HG03342 (cell line): ENCODE data around the gene CHCHD6.
A peak's percentile ranks its signal among the peaks of the same experiment; 100 is the strongest.

Experiments
- ATAC-seq: cut with Tn5 transposase; IDR thresholded peaks from one replicate; pipeline ENCODE4 v1.9.1; 2021; ENCODE audit warnings: mild to moderate bottlenecking, moderate library complexity; ENCODE audit not compliant: unreplicated experiment

CHCHD6 gene

DNA sequence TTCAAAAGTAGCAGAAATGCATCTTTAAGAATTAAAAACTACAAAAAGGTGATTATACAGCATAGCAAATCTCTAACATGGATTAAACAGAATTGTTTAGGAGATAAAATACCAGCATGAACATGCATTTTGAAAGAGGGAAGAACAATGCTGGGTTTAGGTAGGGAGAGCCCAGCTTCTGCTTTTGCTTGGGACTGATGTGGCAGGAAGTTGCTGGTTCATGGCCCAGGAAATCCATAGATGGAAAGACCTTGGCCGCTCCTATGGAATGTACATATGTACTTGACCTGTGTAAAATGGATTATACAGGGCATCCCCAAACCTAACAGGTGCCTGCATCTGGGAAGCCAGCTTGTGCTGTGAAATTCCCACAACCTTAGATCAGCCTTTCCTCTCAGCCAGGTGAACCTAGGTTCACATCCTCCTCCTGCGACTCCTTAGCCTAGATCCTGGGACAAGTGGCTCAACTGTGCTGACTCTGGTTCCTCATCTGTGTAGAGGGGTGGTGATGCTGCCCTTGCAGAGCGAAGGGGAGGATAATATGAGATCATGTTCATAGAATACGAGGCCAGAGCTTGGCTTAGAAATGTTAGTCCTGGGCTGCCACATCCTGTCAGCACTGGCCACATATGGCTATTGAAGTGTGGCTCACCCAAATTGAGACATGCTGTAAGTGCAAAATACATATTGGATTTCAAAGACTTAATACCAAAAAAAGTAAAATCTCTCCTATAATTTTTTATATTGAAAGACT, 231.9 kb downstream of the CHCHD6 start:
- ATAC-seq, result no peak

GRCh38 chr3:126936853-126937425, 232.9 kb downstream of the CHCHD6 start:
- no peak for ATAC-seq

- ATAC-seq, result no peak
Measured at GRCh38 chr3:126937533-126937932, 233.5 kb downstream of the CHCHD6 start.

- no peak for ATAC-seq
Measured at GRCh38 chr3:126937973-126938372, 233.9 kb downstream of the CHCHD6 start.

GRCh38 chr3:126938520-126939337, 234.7 kb downstream of the CHCHD6 start:
- ATAC-seq, result no peak

- ATAC-seq, result no peak
Measured at GRCh38 chr3:126939338-126939718, 235.3 kb downstream of the CHCHD6 start.

- ATAC-seq, result no peak
Measured at GRCh38 chr3:126939733-126940132, 235.7 kb downstream of the CHCHD6 start.

- ATAC-seq, result no peak
Measured at GRCh38 chr3:126941721-126942270, 237.8 kb downstream of the CHCHD6 start.

DNA sequence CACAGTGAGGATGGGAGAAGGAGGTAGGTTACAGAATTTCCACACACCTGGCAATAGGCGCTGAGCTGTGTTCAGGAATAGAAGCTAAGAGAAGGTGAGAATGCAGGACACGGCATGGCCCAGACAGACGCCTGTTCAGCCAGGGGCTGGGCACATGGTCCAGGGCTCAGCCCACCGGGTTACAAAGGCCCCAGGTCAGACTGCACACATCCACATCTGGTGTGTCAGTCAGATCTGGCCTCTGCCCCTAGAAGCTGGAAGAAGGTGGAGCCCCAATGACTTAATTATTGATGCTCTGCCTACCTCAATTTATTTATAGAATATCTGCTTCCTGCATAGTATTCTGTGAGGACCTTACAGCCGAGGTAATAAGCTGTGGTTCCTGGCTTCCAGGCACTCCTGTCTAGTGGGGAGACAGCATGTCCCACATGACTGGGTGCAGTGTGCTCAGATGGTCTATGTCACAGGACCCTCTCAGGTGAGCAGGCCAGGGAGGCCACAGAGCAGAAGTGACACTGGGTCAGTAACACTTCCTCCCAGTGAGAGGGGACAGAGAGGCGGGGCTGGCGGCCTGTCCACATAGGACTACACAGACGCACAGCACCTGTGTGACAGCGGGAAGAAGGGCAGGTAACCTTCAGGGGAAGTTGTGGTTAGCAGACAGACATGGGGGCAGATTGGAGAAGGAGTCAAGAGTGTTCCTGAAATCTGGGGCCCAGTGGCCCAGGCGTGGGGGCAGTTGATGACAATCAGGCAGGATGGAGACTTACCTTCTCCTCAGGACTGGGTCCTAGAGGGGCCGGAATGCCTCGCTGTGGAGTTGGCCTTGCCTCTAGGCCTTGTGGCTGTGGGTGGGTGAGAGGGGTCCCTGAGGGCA, 240.3 kb downstream of the CHCHD6 start:
- ATAC-seq, result no peak

- ATAC-seq, result no peak
Measured at GRCh38 chr3:126945171-126945721, 241.2 kb downstream of the CHCHD6 start.

- ATAC-seq, result no peak
Measured at GRCh38 chr3:126945891-126946290, 241.9 kb downstream of the CHCHD6 start.

GRCh38 chr3:126946405-126946804, 242.4 kb downstream of the CHCHD6 start:
- no peak for ATAC-seq

- ATAC-seq, result no peak
Measured at GRCh38 chr3:126947429-126947828, 243.4 kb downstream of the CHCHD6 start.

- no peak for ATAC-seq
Measured at GRCh38 chr3:126948980-126949535, 245.0 kb downstream of the CHCHD6 start.

- no peak for ATAC-seq
Measured at GRCh38 chr3:126951561-126951960, 247.5 kb downstream of the CHCHD6 start.

- no peak for ATAC-seq
Measured at GRCh38 chr3:126952261-126952982, 248.4 kb downstream of the CHCHD6 start.

DNA sequence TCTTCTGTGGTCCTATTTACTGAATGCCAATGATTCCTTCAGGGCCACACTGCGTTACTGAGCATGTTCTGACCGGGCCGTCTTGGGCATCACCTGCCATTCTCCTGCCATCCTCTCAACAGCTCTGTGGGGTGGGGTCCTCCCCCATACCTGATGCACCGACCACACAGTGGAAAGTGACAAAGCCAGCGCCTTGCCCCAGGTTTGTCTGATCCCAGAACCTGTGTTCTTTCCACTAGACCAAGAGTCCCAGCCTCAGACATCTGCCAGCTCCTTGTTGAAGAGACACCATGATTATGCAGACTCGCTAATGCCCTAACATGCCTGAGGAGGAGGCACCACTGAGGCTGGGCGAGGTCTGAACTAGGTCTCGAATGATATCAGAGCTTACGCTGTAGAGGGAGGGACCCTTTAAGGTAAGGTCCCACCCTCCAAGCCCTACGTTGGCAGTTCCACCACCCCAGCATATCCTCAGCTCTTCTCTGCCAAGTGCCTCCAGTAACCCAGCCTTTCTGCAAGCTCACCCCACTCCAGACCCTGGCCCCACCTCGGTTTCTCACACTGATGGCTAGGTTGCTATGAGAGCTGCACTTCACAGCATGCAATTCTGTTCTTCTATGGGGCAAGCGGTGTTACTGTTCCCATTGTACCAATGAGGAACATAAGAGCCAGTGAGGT, 249.1 kb downstream of the CHCHD6 start:
- no peak for ATAC-seq

GRCh38 chr3:126954141-126954842, 250.3 kb downstream of the CHCHD6 start:
- ATAC-seq, result peak; percentile 48
